ENCODE measurements around the gene ATP13A4. TPM values are rescaled to one million over a fixed set of nuclear protein-coding genes. Genes with fewer than 3 reads are reported as not detected.

Gene ATP13A4
- total RNA-seq, 6 experiments from 2014 or later = 0.06 to 1.3 (median 0.61) TPM

GRCh38 chr3:193403307-193403706 lies 151.4 kb downstream of the ATP13A4 start:
- DNase-seq = no peak
- intact Hi-C loops (cut with DNase I) = no loop called here
- WGBS (ENCODE audit: insufficient coverage, low coverage, low lambda C conversion rate, missing lambda C conversion rate) = 40% methylated on average over 2 of the region's 2 CpGs
- no peaks in the 10 kb centered on the region for H3K9me3 ChIP-seq
- H3K27ac ChIP-seq = no peak overlapping the region
- ATAC-seq = no peak
- H3K4me1 ChIP-seq = peaks cover 0 to 7% (median 0%) of the 10 kb centered on the region in 4 donors
- H3K36me3 ChIP-seq = no peaks in the 10 kb centered on the region
- H3K4me3 ChIP-seq = no peak overlapping the region
- TF ChIP-seq CTCF (IDR thresholded peaks at IDR 0.05) (no peak), POLR2A (IDR thresholded peaks at IDR 0.05) (no peak)
- H3K27me3 ChIP-seq = no peaks in the 10 kb centered on the region

- Histone ChIP-seq H3K9me3 (no peaks in the 10 kb centered on the region), H3K4me1 (peaks cover 0 to 7% (median 0%) of the 10 kb centered on the region in 4 donors), H3K27ac (no peak overlapping the region), H3K36me3 (no peaks in the 10 kb centered on the region), H3K4me3 (no peak overlapping the region), H3K27me3 (no peaks in the 10 kb centered on the region)
- intact Hi-C loops (cut with DNase I) = no loop called here
- ATAC-seq = peak in 2 of 4 donors; percentile 24 to 88
- no peak for TF ChIP-seq POLR2A (IDR thresholded peaks at IDR 0.05)
- no peak for TF ChIP-seq CTCF (IDR thresholded peaks at IDR 0.05)
- DNase-seq = no peak
Observed at GRCh38 chr3:193400304-193400703, 154.4 kb downstream of the ATP13A4 start.

DNA sequence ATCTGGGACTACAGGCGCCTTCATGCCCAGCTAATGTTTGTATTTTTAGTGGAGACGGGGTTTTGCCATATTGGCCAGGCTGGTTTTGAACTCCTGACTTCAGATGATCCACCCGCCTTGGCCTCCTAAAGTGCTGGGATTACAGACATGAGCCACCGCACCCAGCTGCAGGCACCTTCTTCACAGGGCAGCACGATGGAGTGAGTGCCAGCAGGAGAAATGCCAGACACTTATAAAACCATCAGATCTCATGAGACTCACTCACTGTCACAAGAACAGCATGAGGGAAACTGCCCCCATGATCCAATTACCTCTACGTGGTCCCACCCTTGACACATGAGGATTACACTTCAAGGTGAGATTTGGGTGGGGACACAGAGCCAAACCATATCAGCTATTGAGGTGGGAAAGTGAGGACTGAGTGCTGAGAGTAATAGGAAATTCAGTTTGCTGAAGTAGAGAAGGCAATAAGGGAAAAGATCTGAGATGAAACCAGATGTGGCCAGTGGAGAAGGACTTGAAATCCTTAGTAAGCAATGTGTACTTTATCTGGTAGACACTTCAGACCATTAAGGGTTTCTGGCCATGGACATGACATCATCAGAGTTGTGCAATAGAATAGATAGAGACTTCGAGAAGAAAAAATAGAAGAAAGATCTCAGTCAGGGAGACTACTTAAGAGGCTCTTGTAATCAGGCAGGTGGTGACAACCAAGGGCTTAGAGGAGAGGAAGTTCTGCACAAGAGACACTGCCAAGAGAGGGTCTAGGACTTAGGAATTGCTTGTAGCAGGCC lies 158.0 kb downstream of the ATP13A4 start:
- H3K9me3 ChIP-seq = no peaks in the 10 kb centered on the region
- H3K27ac ChIP-seq = no peak overlapping the region
- no peak overlapping the region for H3K4me3 ChIP-seq
- no peaks in the 10 kb centered on the region for H3K36me3 ChIP-seq
- H3K4me1 ChIP-seq = peaks cover 0 to 7% (median 0%) of the 10 kb centered on the region in 4 donors
- intact Hi-C loops (cut with DNase I) = no loop called here
- 47% methylated on average over 5 of the region's 7 CpGs for WGBS (ENCODE audit: insufficient coverage, low coverage, low lambda C conversion rate, missing lambda C conversion rate)
- no peaks in the 10 kb centered on the region for H3K27me3 ChIP-seq
- DNase-seq = no peak
- ATAC-seq = no peak
- TF ChIP-seq CTCF (IDR thresholded peaks at IDR 0.05) = no peak

GRCh38 chr3:193391902-193392301 lies 162.8 kb downstream of the ATP13A4 start:
- ATAC-seq = peak in 1 of 4 donors; percentile 29
- no peak for DNase-seq
- WGBS (ENCODE audit: insufficient coverage, low coverage, low lambda C conversion rate, missing lambda C conversion rate) = 89% methylated on average over 3 of the region's 3 CpGs
- Histone ChIP-seq H3K9me3 (no peaks in the 10 kb centered on the region), H3K27me3 (no peaks in the 10 kb centered on the region), H3K4me3 (no peak overlapping the region), H3K27ac (no peak overlapping the region), H3K36me3 (no peaks in the 10 kb centered on the region), H3K4me1 (no peaks in the 10 kb centered on the region)
- intact Hi-C loops (cut with DNase I) = no loop called here
- no peak for TF ChIP-seq POLR2A (IDR thresholded peaks at IDR 0.05)
- no peak for TF ChIP-seq CTCF (IDR thresholded peaks at IDR 0.05)

All from right lobe of liver (tissue), 6 donors.